Loucy (cell line): ENCODE data around the gene ISM2.

ENCODE experiments used
- H2AFZ ChIP-seq: fragments of 200-600 bp; sonication (generic); 2 replicates; pipeline ENCODE4 v1.6.0; 2016; ENCODE audit warnings: antibody characterized with exemption, mild to moderate bottlenecking, low read length, moderate library complexity
- H3F3A ChIP-seq: fragments of 200-600 bp; 2 replicates; pipeline ENCODE4 v1.6.0; 2016; ENCODE audit warnings: antibody characterized with exemption, low read depth, mild to moderate bottlenecking
- H3K27me3 ChIP-seq: fragments of 200-600 bp; sonication (generic); 2 replicates; pipeline ENCODE4 v1.6.1; 2014; ENCODE audit warnings: low read length, mild to moderate bottlenecking; ENCODE audit not compliant: insufficient read depth, poor library complexity, severe bottlenecking
- H3K36me3 ChIP-seq: fragments of 200-600 bp; sonication (generic); 2 replicates; pipeline ENCODE4 v1.6.1; 2016; ENCODE audit warnings: low read length; ENCODE audit not compliant: insufficient read depth
- H3K4me1 ChIP-seq: fragments of 200-600 bp; sonication (generic); 2 replicates; pipeline ENCODE4 v1.5.1; 2014; ENCODE audit warnings: low read length, mild to moderate bottlenecking; ENCODE audit not compliant: insufficient read depth, poor library complexity, severe bottlenecking
- H3K4me2 ChIP-seq: fragments of 200-600 bp; sonication (generic); 2 replicates; pipeline ENCODE4 v1.6.0; 2014; ENCODE audit warnings: antibody characterized with exemption, low read length, low read depth, mild to moderate bottlenecking; ENCODE audit not compliant: poor library complexity, severe bottlenecking
- H3K4me3 ChIP-seq: fragments of 200-600 bp; sonication (generic); 2 replicates; pipeline ENCODE4 v1.5.1; 2014; ENCODE audit warnings: low read length, mild to moderate bottlenecking, mixed read lengths; ENCODE audit not compliant: poor library complexity, severe bottlenecking
- H3K79me2 ChIP-seq: fragments of 200-600 bp; sonication (generic); 2 replicates; pipeline ENCODE4 v1.6.1; 2014; ENCODE audit warnings: low read length; ENCODE audit not compliant: insufficient read depth
- H3K9ac ChIP-seq: fragments of 200-600 bp; sonication (generic); 2 replicates; pipeline ENCODE4 v1.6.0; 2014; ENCODE audit warnings: mild to moderate bottlenecking, low read depth, low read length, moderate library complexity; ENCODE audit not compliant: poor library complexity, severe bottlenecking
- H3K9me2 ChIP-seq: fragments of 200-600 bp; sonication (generic); replicated peaks from 2 replicates; pipeline ENCODE4 v1.6.1; 2016; ENCODE audit warnings: low read depth, low read length, mixed read lengths
- H3K9me3 ChIP-seq: fragments of 200-600 bp; sonication (generic); 2 replicates; pipeline ENCODE4 v1.6.1; 2014; ENCODE audit warnings: mild to moderate bottlenecking, antibody characterized with exemption, low read length, low read depth; ENCODE audit not compliant: insufficient read depth
- H4K20me1 ChIP-seq: fragments of 200-600 bp; sonication (generic); 2 replicates; pipeline ENCODE4 v1.6.0; 2014; ENCODE audit warnings: antibody characterized with exemption, low read length, mild to moderate bottlenecking; ENCODE audit not compliant: insufficient read depth, poor library complexity, severe bottlenecking
- EZH2phosphoT487 ChIP-seq: fragments of 200-600 bp; IDR thresholded peaks from 2 replicates; pipeline ENCODE4 v1.6.1; 2018; ENCODE audit warnings: antibody characterized with exemption, mild to moderate bottlenecking, moderate library complexity, borderline replicate concordance
- TF ChIP-seq, protein P1 (sequence below): fragments of 200-600 bp; sonication (generic); conservative IDR thresholded peaks from 2 replicates; pipeline ENCODE4 v1.5.1; 2014; ENCODE audit warnings: mild to moderate bottlenecking, antibody characterized with exemption, low read length

The ISM2 gene

DNA sequence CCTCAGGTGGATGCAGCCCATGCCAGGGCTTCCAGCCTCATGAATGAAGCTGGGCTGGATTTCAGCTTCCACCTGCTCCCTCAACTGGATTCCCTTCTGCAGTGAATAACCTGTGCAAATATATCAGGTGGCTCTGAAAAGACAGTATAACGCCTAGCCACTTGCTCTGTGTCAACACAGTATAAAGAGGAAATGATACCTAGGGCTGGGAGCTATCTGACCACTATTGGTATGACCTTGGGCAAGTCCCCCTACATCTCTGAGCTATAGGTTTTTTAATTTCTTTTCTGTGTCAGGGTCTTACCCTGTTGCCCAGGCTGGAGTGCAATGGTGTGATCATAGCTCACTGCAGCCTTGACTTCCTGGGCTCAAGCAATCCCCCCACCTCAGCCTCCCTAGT lies 19.8 kb downstream of the ISM2 start:
- Histone ChIP-seq H3K79me2 (no peaks in the 10 kb centered on the region), H3K4me2 (no peak overlapping the region), H3K9ac (no peak overlapping the region), H3K36me3 (no peaks in the 10 kb centered on the region), H3K9me3 (no peaks in the 10 kb centered on the region), H3K4me3 (no peak overlapping the region), H4K20me1 (no peaks in the 10 kb centered on the region), H3K9me2 (no peaks in the 10 kb centered on the region), H3K4me1 (no peaks in the 10 kb centered on the region), H3F3A (no peaks in the 10 kb centered on the region), H2AFZ (no peak overlapping the region), H3K27me3 (no peaks in the 10 kb centered on the region)
- TF ChIP-seq, protein P1, sequence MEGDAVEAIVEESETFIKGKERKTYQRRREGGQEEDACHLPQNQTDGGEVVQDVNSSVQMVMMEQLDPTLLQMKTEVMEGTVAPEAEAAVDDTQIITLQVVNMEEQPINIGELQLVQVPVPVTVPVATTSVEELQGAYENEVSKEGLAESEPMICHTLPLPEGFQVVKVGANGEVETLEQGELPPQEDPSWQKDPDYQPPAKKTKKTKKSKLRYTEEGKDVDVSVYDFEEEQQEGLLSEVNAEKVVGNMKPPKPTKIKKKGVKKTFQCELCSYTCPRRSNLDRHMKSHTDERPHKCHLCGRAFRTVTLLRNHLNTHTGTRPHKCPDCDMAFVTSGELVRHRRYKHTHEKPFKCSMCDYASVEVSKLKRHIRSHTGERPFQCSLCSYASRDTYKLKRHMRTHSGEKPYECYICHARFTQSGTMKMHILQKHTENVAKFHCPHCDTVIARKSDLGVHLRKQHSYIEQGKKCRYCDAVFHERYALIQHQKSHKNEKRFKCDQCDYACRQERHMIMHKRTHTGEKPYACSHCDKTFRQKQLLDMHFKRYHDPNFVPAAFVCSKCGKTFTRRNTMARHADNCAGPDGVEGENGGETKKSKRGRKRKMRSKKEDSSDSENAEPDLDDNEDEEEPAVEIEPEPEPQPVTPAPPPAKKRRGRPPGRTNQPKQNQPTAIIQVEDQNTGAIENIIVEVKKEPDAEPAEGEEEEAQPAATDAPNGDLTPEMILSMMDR = no peak
- no peak for TF ChIP-seq EZH2phosphoT487

DNA sequence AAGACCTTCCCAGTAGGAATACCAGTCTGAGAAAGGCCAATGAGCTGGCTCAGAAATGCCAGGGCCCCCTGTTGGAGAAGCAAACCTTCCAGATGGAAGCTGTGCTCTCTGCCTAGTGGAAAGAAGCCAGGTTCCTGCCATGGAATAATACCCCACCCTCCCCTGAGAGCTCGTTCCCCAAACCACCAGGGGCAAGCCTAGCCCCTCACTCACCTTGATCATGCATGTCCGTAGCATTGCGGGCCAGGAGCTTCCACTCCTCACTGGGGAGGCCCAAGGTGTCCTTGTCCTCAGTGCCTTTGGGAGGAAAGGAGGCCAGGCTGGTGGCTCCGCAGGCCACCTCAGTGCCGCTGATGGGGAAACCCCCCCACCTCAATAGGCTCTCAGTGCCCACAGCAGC lies 20.6 kb downstream of the ISM2 start:
- Histone ChIP-seq H3K9ac (no peak overlapping the region), H3K36me3 (no peaks in the 10 kb centered on the region), H3K79me2 (no peaks in the 10 kb centered on the region), H3K9me3 (no peaks in the 10 kb centered on the region), H3F3A (no peaks in the 10 kb centered on the region), H3K27me3 (no peaks in the 10 kb centered on the region), H3K4me1 (no peaks in the 10 kb centered on the region), H3K9me2 (no peaks in the 10 kb centered on the region), H2AFZ (no peak overlapping the region), H4K20me1 (no peaks in the 10 kb centered on the region), H3K4me2 (no peak overlapping the region), H3K4me3 (no peak overlapping the region)
- TF ChIP-seq, protein P1 = no peak
- no peak for TF ChIP-seq EZH2phosphoT487

DNA sequence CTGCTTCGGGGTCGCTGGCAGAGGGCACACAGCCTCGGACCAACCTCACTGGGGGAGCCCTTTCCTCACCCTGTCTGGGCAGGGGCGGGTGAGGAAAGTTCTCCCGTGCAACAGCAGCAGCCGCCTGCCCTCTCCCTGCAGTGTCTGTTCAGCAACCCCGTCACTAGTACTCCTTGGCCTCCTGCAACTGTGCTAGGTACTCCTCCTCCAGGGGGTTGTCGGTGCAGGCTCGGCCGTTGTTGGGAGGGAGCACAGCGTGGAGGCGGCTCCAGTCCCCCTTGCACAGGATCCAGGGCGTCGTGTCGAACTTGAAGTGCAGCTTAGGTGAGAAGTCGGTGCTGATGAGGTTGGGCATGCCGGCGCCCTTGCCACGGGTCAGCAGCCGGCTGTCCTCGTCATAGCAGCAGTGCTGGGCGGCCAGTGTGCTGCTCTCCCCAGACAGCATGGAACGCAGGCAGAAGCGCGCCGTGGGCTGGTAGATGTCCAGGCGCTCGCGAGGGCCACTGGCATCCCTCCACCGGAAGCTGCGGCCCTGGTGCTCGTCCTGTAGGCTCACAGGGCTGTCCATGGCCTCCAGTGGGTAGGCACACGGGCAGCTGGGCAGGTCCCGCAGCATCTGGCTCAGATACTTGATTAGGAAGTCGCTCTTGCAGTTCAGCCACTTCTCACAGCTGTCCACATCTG lies 23.0 kb downstream of the ISM2 start:
- no peak overlapping the region for H2AFZ ChIP-seq
- H3K4me1 ChIP-seq = no peaks in the 10 kb centered on the region
- no peaks in the 10 kb centered on the region for H3K36me3 ChIP-seq
- no peak overlapping the region for H3K4me3 ChIP-seq
- no peaks in the 10 kb centered on the region for H3F3A ChIP-seq
- no peaks in the 10 kb centered on the region for H3K79me2 ChIP-seq
- no peak for TF ChIP-seq EZH2phosphoT487
- TF ChIP-seq, protein P1 = no peak
- H3K27me3 ChIP-seq = no peaks in the 10 kb centered on the region
- no peaks in the 10 kb centered on the region for H3K9me2 ChIP-seq
- H3K9me3 ChIP-seq = no peaks in the 10 kb centered on the region
- H4K20me1 ChIP-seq = no peaks in the 10 kb centered on the region
- H3K9ac ChIP-seq = no peak overlapping the region
- H3K4me2 ChIP-seq = no peak overlapping the region
